Esophagus squamous epithelium (tissue), 5 donors: ENCODE results near the gene ST7. TPM values are rescaled to one million over a fixed set of nuclear protein-coding genes. Genes with fewer than 3 reads are reported as not detected.

ENCODE experiments used
- DNase-seq: peaks from one replicate; lab custom pipeline; 2025; lab: John Stamatoyannopoulos, UW
- H3K27ac ChIP-seq, 4 donors: fragments of 200-600 bp; sonication (generic); one replicate each; pipeline ENCODE4 v1.5.1; 2016 to 2019; ENCODE audit warnings: mild to moderate bottlenecking in 1 of 4
- H3K27me3 ChIP-seq, 4 donors: fragments of 200-600 bp; sonication (generic); 1 replicate in 3 of 4; 2 replicates in 1 of 4; pipeline versions ENCODE4 v1.5.1 to v1.6.0; 2017 to 2021; ENCODE audit warnings: antibody characterized with exemption in 1 of 4
- H3K36me3 ChIP-seq, 3 donors: fragments of 200-600 bp; sonication (generic); one replicate each; pipeline ENCODE4 v1.5.1; 2016 to 2019
- H3K4me1 ChIP-seq, 3 donors: fragments of 200-600 bp; sonication (generic); one replicate each; pipeline ENCODE4 v1.5.1; 2017 to 2019
- H3K4me3 ChIP-seq, 4 donors: fragments of 200-600 bp; sonication (generic); 1 replicate in 3 of 4; 2 replicates in 1 of 4; pipeline ENCODE4 v1.5.1; 2016 to 2019; ENCODE audit warnings: mild to moderate bottlenecking in 2 of 4, moderate library complexity in 1 of 4
- H3K9me3 ChIP-seq, 3 donors: fragments of 200-600 bp; sonication (generic); one replicate each; pipeline ENCODE4 v1.5.1; 2016 to 2019
- CTCF ChIP-seq, 6 experiments: fragments of 450-650 bp in 4 of 6; fragments of 200-600 bp in 2 of 6; sonication (generic) in 2 of 6; IDR thresholded peaks; one replicate each; pipeline ENCODE4 v1.5.1; 2016 to 2019; ENCODE audit warnings: antibody characterized with exemption in 6 of 6, mild to moderate bottlenecking in 4 of 6, moderate library complexity in 4 of 6
- POLR2A ChIP-seq, 4 donors: fragments of 450-650 bp; IDR thresholded peaks; one replicate each; pipeline ENCODE4 v1.6.1; 2017; ENCODE audit warnings: antibody characterized with exemption in 4 of 4, mild to moderate bottlenecking in 4 of 4, moderate library complexity in 3 of 4
- WGBS, 2 donors: methylation state at CpG; one replicate each; pipeline ENCODE4 v1.1.5; 2018; 5-methylcytosine and 5-hydroxymethylcytosine counted together
- intact Hi-C: fragments of 100-400 bp; cut with DNase I; formaldehyde crosslinking; loops from one replicate; pipeline ENCODE4 v1.15.0; 2022
- total RNA-seq, 4 donors: library from RNA; depleted of rRNA; stranded (reverse); fragments of >200 nt; gene quantifications; one replicate each; pipeline ENCODE4 v1.1.0, GENCODE V29; 2016
- donor health status: DM: yes; HTN: yes; CAD: no.

Gene ST7
- total RNA-seq, 4 donors from 2014 or later = 12.9 to 18.0 (median 15.3) TPM

GRCh38 chr7:117208257-117208656 is 255.0 kb downstream of the ST7 start:
- intact Hi-C loops = no loop called here
- Histone ChIP-seq H3K27me3 (no peaks in the 10 kb centered on the region), H3K4me3 (no peak overlapping the region), H3K36me3 (peaks cover 0 to 26% (median 5%) of the 10 kb centered on the region in 3 donors), H3K4me1 (no peaks in the 10 kb centered on the region), H3K9me3 (no peaks in the 10 kb centered on the region), H3K27ac (no peak overlapping the region)
- 85 to 93% methylated on average over 2 to 4 of the region's 4 CpGs for WGBS, 2 donors
- no peak for DNase-seq
- TF ChIP-seq POLR2A (IDR thresholded peaks at IDR 0.05) = no peak
- no peak for TF ChIP-seq CTCF (IDR thresholded peaks at IDR 0.05)

GRCh38 chr7:117210397-117210796 is 257.1 kb downstream of the ST7 start:
- Histone ChIP-seq H3K36me3 (peaks cover 0 to 26% (median 5%) of the 10 kb centered on the region in 3 donors), H3K4me1 (no peaks in the 10 kb centered on the region), H3K27ac (no peak overlapping the region), H3K4me3 (no peak overlapping the region), H3K27me3 (no peaks in the 10 kb centered on the region), H3K9me3 (no peaks in the 10 kb centered on the region)
- intact Hi-C loops = loop anchor here (10.0 kb wide), 1 partner anchor 174 kb away; no protein-coding TSS in a partner anchor
- no peak for TF ChIP-seq CTCF (IDR thresholded peaks at IDR 0.05)
- no peak for TF ChIP-seq POLR2A (IDR thresholded peaks at IDR 0.05)
- WGBS, 2 donors = 81 to 96% methylated on average over 4 of the region's 4 CpGs
- DNase-seq = no peak

- H3K36me3 ChIP-seq = peaks cover 0 to 26% (median 5%) of the 10 kb centered on the region in 3 donors
- no peak for TF ChIP-seq CTCF (IDR thresholded peaks at IDR 0.05)
- no peak for TF ChIP-seq POLR2A (IDR thresholded peaks at IDR 0.05)
- H3K9me3 ChIP-seq = no peaks in the 10 kb centered on the region
- H3K27ac ChIP-seq = no peak overlapping the region
- DNase-seq = no peak
- intact Hi-C loops = loop anchor here (10.0 kb wide), 1 partner anchor 174 kb away; no protein-coding TSS in a partner anchor
- no peaks in the 10 kb centered on the region for H3K27me3 ChIP-seq
- WGBS, 2 donors = 87 to 90% methylated on average over 3 of the region's 3 CpGs
- no peak overlapping the region for H3K4me3 ChIP-seq
- H3K4me1 ChIP-seq = no peaks in the 10 kb centered on the region
Measured at GRCh38 chr7:117210908-117211307, 257.6 kb downstream of the ST7 start.

GRCh38 chr7:117211614-117212013 is 258.3 kb downstream of the ST7 start:
- Histone ChIP-seq H3K36me3 (peaks cover 0 to 26% (median 5%) of the 10 kb centered on the region in 3 donors), H3K9me3 (no peaks in the 10 kb centered on the region), H3K4me1 (no peaks in the 10 kb centered on the region), H3K27me3 (no peaks in the 10 kb centered on the region), H3K4me3 (no peak overlapping the region), H3K27ac (no peak overlapping the region)
- intact Hi-C loops = loop anchor here (10.0 kb wide), 1 partner anchor 173 kb away; no protein-coding TSS in a partner anchor
- TF ChIP-seq CTCF (IDR thresholded peaks at IDR 0.05) (no peak), POLR2A (IDR thresholded peaks at IDR 0.05) (no peak)
- DNase-seq = no peak

- TF ChIP-seq CTCF (IDR thresholded peaks at IDR 0.05) (peak; percentile 63 to 89 (median 82)), POLR2A (IDR thresholded peaks at IDR 0.05) (no peak)
- DNase-seq = no peak
- Histone ChIP-seq H3K9me3 (no peaks in the 10 kb centered on the region), H3K27me3 (no peaks in the 10 kb centered on the region), H3K4me3 (no peak overlapping the region), H3K27ac (no peak overlapping the region), H3K4me1 (no peaks in the 10 kb centered on the region), H3K36me3 (peaks cover 0 to 26% (median 5%) of the 10 kb centered on the region in 3 donors)
- intact Hi-C loops = loop anchor here (10.0 kb wide), 1 partner anchor 172 kb away; no protein-coding TSS in a partner anchor
- 73% methylated on average over 5 of the region's 5 CpGs for WGBS, 2 donors
Measured at GRCh38 chr7:117212969-117213877, 259.9 kb downstream of the ST7 start.
